Endothelial cell of umbilical vein (primary cell): ENCODE measurements around the gene KIF17. TPM values are rescaled to one million over a fixed set of nuclear protein-coding genes. Genes with fewer than 3 reads are reported as not detected.

Source experiments
- BruUV-seq: library from RNA; stranded (reverse); fragments of 400-500 nt; replicated peaks from 2 replicates; lab custom pipeline; 2021; lab: Mats Ljungman, UMichigan
- CTCF ChIA-PET: fragments of 300-600, 350-600 bp; sonication (Branson Sonifier 250); formaldehyde crosslinking; loops from one replicate; lab custom pipeline; 2021; ENCODE audit warnings: antibody characterized with exemption, inconsistent platforms; lab: Charles Lee
- POLR2A ChIA-PET: fragments of 300-600, 350-600 bp; sonication (Branson Sonifier 250); formaldehyde crosslinking; loops from one replicate; lab custom pipeline; 2021; ENCODE audit warnings: antibody characterized with exemption, inconsistent platforms; lab: Charles Lee
- DNase-seq: peaks from one replicate; pipeline ENCODE4 v3.0.0-alpha.2; 2011; ENCODE audit warnings: low read depth, low spot score
- FAIRE-seq: peaks from 2 replicates; lab custom pipeline; 2011; peaks lifted over from hg19 to GRCh38; lab: Jason Lieb, UNC
- H2AFZ ChIP-seq: 2 replicates; pipeline ENCODE4 v1.6.0; 2012; ENCODE audit warnings: low read depth, low read length, control low read depth, inconsistent platforms
- H3K27ac ChIP-seq: 2 replicates; pipeline ENCODE4 v1.5.1; 2011; ENCODE audit warnings: low read depth, mild to moderate bottlenecking, control low read depth, low read length, moderate library complexity; ENCODE audit not compliant: insufficient read depth
- H3K27me3 ChIP-seq, 2 experiments: 2 replicates each; pipeline versions ENCODE4 v1.6.0 to v1.6.1; 2011; ENCODE audit warnings: low read length in 2 of 2, mixed read lengths in 1 of 2; ENCODE audit not compliant: control insufficient read depth in 2 of 2, insufficient read depth in 2 of 2
- H3K36me3 ChIP-seq, 2 experiments: 2 replicates in 1 of 2; 3 replicates in 1 of 2; pipeline ENCODE4 v1.5.1; 2011; ENCODE audit warnings: low read length in 2 of 2, mild to moderate bottlenecking in 1 of 2, moderate library complexity in 1 of 2; ENCODE audit not compliant: control insufficient read depth in 2 of 2, insufficient read depth in 2 of 2; ENCODE audit errors: extremely low read depth in 1 of 2
- H3K4me1 ChIP-seq: 3 replicates; pipeline ENCODE4 v1.5.1; 2011; ENCODE audit warnings: mild to moderate bottlenecking, low read length; ENCODE audit not compliant: control insufficient read depth, insufficient read depth; ENCODE audit errors: extremely low read depth
- H3K4me2 ChIP-seq: 2 replicates; pipeline ENCODE4 v1.6.1; 2011; ENCODE audit warnings: low read length, control low read depth, mixed read lengths; ENCODE audit not compliant: insufficient read depth
- H3K4me3 ChIP-seq, 3 experiments: fragments of 200-600 bp in 1 of 3; sonication (generic), shearing (Covaris generic) in 1 of 3; replicated peaks in 1 of 3; 2 replicates each; pipeline ENCODE4 v1.5.1; 2011 to 2016; ENCODE audit warnings: control low read depth in 3 of 3, low read length in 3 of 3, mild to moderate bottlenecking in 2 of 3, inconsistent platforms in 1 of 3, low read depth in 1 of 3, moderate library complexity in 1 of 3; ENCODE audit not compliant: insufficient read depth in 1 of 3
- H3K79me2 ChIP-seq: 2 replicates; pipeline ENCODE4 v1.6.0; 2012; ENCODE audit warnings: low read length, inconsistent platforms; ENCODE audit not compliant: control insufficient read depth, insufficient read depth
- H3K9ac ChIP-seq: replicated peaks from 2 replicates; pipeline ENCODE3; 2011; ENCODE audit warnings: low read length, control low read depth; ENCODE audit not compliant: insufficient read depth; ENCODE audit errors: extremely low read depth
- H3K9me1 ChIP-seq: replicated peaks from 3 replicates; pipeline ENCODE4 v1.6.0; 2011; ENCODE audit warnings: mild to moderate bottlenecking, low read length; ENCODE audit not compliant: control insufficient read depth, insufficient read depth; ENCODE audit errors: extremely low read depth
- H3K9me3 ChIP-seq: replicated peaks from 2 replicates; pipeline ENCODE4 v1.5.1; 2012; ENCODE audit warnings: low read length, inconsistent platforms; ENCODE audit not compliant: control insufficient read depth, insufficient read depth
- H4K20me1 ChIP-seq: replicated peaks from 2 replicates; pipeline ENCODE3; 2011; ENCODE audit warnings: mild to moderate bottlenecking, low read length; ENCODE audit not compliant: control insufficient read depth, insufficient read depth; ENCODE audit errors: extremely low read depth
- EZH2 ChIP-seq: IDR thresholded peaks from 2 replicates; pipeline ENCODE4 v1.6.1; 2012; ENCODE audit warnings: borderline replicate concordance, low read depth, mild to moderate bottlenecking, moderate library complexity, low read length, inconsistent platforms; ENCODE audit not compliant: severe bottlenecking
- JUN ChIP-seq: IDR thresholded peaks from 2 replicates; pipeline ENCODE4 v1.6.1; 2011; ENCODE audit warnings: borderline replicate concordance, low read depth; ENCODE audit not compliant: insufficient read length, insufficient read depth
- MYC ChIP-seq: IDR thresholded peaks from one replicate; pipeline ENCODE4 v1.6.1; 2011; ENCODE audit warnings: mild to moderate bottlenecking, low read depth, low read length
- POLR2A ChIP-seq: IDR thresholded peaks from 2 replicates; pipeline ENCODE4 v1.6.1; 2012; ENCODE audit warnings: low read depth, mild to moderate bottlenecking, control low read depth, low read length
- dilution Hi-C: fragments of 300-500 bp; cut with MboI; formaldehyde crosslinking; loops from one replicate; pipeline ENCODE4 v1.15.0; 2019; ENCODE audit warnings: low sequenced_read_pairs; ENCODE audit not compliant: extremely low pct_ligation_motif_present
- intact Hi-C: fragments of 100-400 bp; cut with micrococcal nuclease; formaldehyde crosslinking; loops from one replicate; pipeline ENCODE4 v1.10.0; 2022
- polyA plus RNA-seq, 4 experiments: library from polyadenylated mRNA; depleted of rRNA in 3 of 4; stranded (reverse) in 3 of 4; unstranded in 1 of 4; fragments of >200 nt; gene quantifications; 2 replicates each; pipeline versions ENCODE4 v1.2.1 to v1.2.3, GENCODE V29; 2011 to 2012; ENCODE audit warnings: missing spikeins in 1 of 4
- total RNA-seq: library from RNA; stranded (reverse); gene quantifications from 2 replicates; pipeline ENCODE4 v1.2.3, GENCODE V29; 2021
- TF ChIP-seq, protein P1 (sequence below), 2 donors: IDR thresholded peaks; 1 replicate in 1 of 2; 2 replicates in 1 of 2; pipeline ENCODE4 v1.5.1; 2011; ENCODE audit warnings: low read length in 2 of 2, mild to moderate bottlenecking in 2 of 2, moderate library complexity in 2 of 2, control low read depth in 1 of 2, inconsistent platforms in 1 of 2, low read depth in 1 of 2; ENCODE audit not compliant: insufficient read depth in 1 of 2; ENCODE audit errors: extremely low read depth in 1 of 2
- TF ChIP-seq, protein P2 (sequence below): IDR thresholded peaks from 2 replicates; pipeline ENCODE4 v1.6.1; 2011; ENCODE audit not compliant: insufficient read depth, insufficient read length

The KIF17 gene
- total and polyA plus RNA-seq, 2 donors (not counting 3 experiments of a cell fraction or from before 2014, with no cell fraction given), result 1.1 to 1.5 TPM

DNA sequence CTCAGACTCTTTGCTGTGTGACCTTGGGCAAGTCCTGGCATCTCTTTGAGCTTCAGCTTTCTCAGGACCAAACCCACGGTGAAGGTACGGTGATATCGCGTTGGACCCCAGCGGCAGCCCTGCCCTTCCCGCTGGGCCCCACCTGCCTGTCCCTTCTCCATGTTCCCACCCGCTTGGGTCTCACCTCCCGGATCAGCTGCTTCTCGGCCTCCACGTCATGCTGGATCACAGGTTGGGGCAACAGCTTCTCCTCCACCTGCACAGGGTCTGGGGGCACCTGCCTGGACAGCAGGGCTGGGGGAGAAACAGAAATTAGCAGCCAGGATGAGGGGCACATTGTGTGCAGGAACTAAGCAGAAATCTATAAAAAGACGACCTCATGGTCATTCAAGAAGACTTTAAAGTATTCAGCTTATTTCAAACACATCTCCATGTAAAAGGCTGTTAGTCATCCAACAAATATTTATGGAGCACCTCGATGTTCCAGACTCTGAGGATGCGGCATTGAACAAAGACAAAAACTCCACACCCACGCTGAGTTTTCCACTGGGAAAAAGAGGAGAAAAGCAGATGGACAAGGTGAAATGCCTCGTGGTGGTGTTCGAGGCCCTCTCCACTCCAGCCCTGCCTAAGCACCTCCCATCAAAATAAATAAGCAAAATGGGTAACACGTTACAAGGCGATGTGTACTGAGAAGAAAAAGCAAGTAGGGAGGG lies 19.5 kb downstream of the KIF17 start:
- no peak for FAIRE-seq
- Histone ChIP-seq H3K36me3 (no peaks in the 10 kb centered on the region), H3K9me3 (no peaks in the 10 kb centered on the region), H3K27me3 (no peaks in the 10 kb centered on the region), H4K20me1 (no peaks in the 10 kb centered on the region), H3K4me3 (no peak overlapping the region), H3K4me2 (no peak overlapping the region), H3K79me2 (no peaks in the 10 kb centered on the region), H3K4me1 (peaks cover 4% of the 10 kb centered on the region), H3K9me1 (no peaks in the 10 kb centered on the region), H3K9ac (no peak overlapping the region), H3K27ac (no peak overlapping the region), H2AFZ (no peak overlapping the region)
- ChIA-PET CTCF (interaction anchor here (0.7 to 5.1 kb wide), 9 partner anchors 8 to 670 kb away, joined by 3 to 150 read pairs (median 4); partner anchors contain the start of gene KIF17), POLR2A (no interaction called here)
- intact Hi-C loops (loop anchor here (5.0 to 10.0 kb wide), 2 partner anchors 89 to 376 kb away; partner anchors contain the start of gene HP1BP3), dilution Hi-C loops (no loop called here)
- no peak for DNase-seq
- no TSS peak for BruUV-seq
- TF ChIP-seq EZH2 (no peak), JUN (no peak), POLR2A (no peak), MYC (no peak)
- TF ChIP-seq, protein P1, sequence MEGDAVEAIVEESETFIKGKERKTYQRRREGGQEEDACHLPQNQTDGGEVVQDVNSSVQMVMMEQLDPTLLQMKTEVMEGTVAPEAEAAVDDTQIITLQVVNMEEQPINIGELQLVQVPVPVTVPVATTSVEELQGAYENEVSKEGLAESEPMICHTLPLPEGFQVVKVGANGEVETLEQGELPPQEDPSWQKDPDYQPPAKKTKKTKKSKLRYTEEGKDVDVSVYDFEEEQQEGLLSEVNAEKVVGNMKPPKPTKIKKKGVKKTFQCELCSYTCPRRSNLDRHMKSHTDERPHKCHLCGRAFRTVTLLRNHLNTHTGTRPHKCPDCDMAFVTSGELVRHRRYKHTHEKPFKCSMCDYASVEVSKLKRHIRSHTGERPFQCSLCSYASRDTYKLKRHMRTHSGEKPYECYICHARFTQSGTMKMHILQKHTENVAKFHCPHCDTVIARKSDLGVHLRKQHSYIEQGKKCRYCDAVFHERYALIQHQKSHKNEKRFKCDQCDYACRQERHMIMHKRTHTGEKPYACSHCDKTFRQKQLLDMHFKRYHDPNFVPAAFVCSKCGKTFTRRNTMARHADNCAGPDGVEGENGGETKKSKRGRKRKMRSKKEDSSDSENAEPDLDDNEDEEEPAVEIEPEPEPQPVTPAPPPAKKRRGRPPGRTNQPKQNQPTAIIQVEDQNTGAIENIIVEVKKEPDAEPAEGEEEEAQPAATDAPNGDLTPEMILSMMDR (IDR thresholded peaks at IDR 0.05; ENCODE audit: extremely low read depth in 1 of 2, insufficient read depth in 1 of 2, low read depth in 1 of 2, low read length in 2 of 2), result no peak
- TF ChIP-seq, protein P2, sequence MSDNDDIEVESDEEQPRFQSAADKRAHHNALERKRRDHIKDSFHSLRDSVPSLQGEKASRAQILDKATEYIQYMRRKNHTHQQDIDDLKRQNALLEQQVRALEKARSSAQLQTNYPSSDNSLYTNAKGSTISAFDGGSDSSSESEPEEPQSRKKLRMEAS, result no peak
